H7 (cell line): ENCODE data around the gene PROX2. TPM values are rescaled to one million over a fixed set of nuclear protein-coding genes. Genes with fewer than 3 reads are reported as not detected.

Experiments
- DNase-seq: peaks from one replicate; pipeline ENCODE4 v3.0.0; 2012
- H3K27me3 ChIP-seq: 2 replicates; pipeline ENCODE4 v1.6.0; 2011; ENCODE audit warnings: mild to moderate bottlenecking, low read length; ENCODE audit not compliant: control insufficient read depth, insufficient read depth
- H3K36me3 ChIP-seq: replicated peaks from 2 replicates; pipeline ENCODE4 v1.5.1; 2011; ENCODE audit warnings: low read length; ENCODE audit not compliant: control insufficient read depth, insufficient read depth
- H3K4me3 ChIP-seq: 2 replicates; pipeline ENCODE4 v1.5.1; 2011; ENCODE audit warnings: low read depth, mild to moderate bottlenecking, control low read depth, low read length, moderate library complexity; ENCODE audit not compliant: insufficient read depth
- total RNA-seq: library from RNA; depleted of rRNA; stranded (reverse); fragments of >200 nt; shearing (Covaris generic); gene quantifications from 2 replicates; pipeline ENCODE4 v1.2.3, GENCODE V29; 2014

The PROX2 gene
- total RNA-seq, 1 experiment from 2014 or later: not detected

- Histone ChIP-seq H3K27me3 (no peaks in the 10 kb centered on the region), H3K36me3 (no peaks in the 10 kb centered on the region), H3K4me3 (no peak overlapping the region)
- DNase-seq: no peak
Measured at GRCh38 chr14:74875204-74875603, 741 bp downstream of the PROX2 start.

GRCh38 chr14:74871819-74872218 is 4.1 kb downstream of the PROX2 start:
- no peak for DNase-seq
- Histone ChIP-seq H3K27me3 (no peaks in the 10 kb centered on the region), H3K4me3 (no peak overlapping the region)

GRCh38 chr14:74868739-74869138 is 7.2 kb downstream of the PROX2 start:
- no peaks in the 10 kb centered on the region for H3K36me3 ChIP-seq
- no peak overlapping the region for H3K4me3 ChIP-seq
- DNase-seq: no peak
- no peaks in the 10 kb centered on the region for H3K27me3 ChIP-seq

More at GRCh38 chr14:74871819-74872218, 4.1 kb downstream of the PROX2 start:
- no peaks in the 10 kb centered on the region for H3K36me3 ChIP-seq

GRCh38 chr14:74867673-74868072 is 8.3 kb downstream of the PROX2 start:
- no peaks in the 10 kb centered on the region for H3K27me3 ChIP-seq
- H3K4me3 ChIP-seq: no peak overlapping the region
- no peak for DNase-seq
- no peaks in the 10 kb centered on the region for H3K36me3 ChIP-seq

- no peak for DNase-seq
- Histone ChIP-seq H3K36me3 (no peaks in the 10 kb centered on the region), H3K27me3 (no peaks in the 10 kb centered on the region), H3K4me3 (no peak overlapping the region)
Measured at GRCh38 chr14:74866708-74867389, 9.1 kb downstream of the PROX2 start.

- Histone ChIP-seq H3K36me3 (no peaks in the 10 kb centered on the region), H3K4me3 (no peak overlapping the region), H3K27me3 (no peaks in the 10 kb centered on the region)
- DNase-seq: no peak
Measured at GRCh38 chr14:74865156-74865555, 10.8 kb downstream of the PROX2 start.

- Histone ChIP-seq H3K27me3 (no peaks in the 10 kb centered on the region), H3K4me3 (no peak overlapping the region), H3K36me3 (no peaks in the 10 kb centered on the region)
- DNase-seq: no peak
Measured at GRCh38 chr14:74864198-74864597, 11.7 kb downstream of the PROX2 start.

GRCh38 chr14:74863274-74863673 is 12.7 kb downstream of the PROX2 start:
- no peak for DNase-seq
- Histone ChIP-seq H3K4me3 (no peak overlapping the region), H3K27me3 (no peaks in the 10 kb centered on the region), H3K36me3 (no peaks in the 10 kb centered on the region)

- Histone ChIP-seq H3K4me3 (no peak overlapping the region), H3K36me3 (no peaks in the 10 kb centered on the region), H3K27me3 (no peaks in the 10 kb centered on the region)
- DNase-seq: no peak
Measured at GRCh38 chr14:74861734-74862090, 14.2 kb downstream of the PROX2 start.

GRCh38 chr14:74860899-74861733 is 14.8 kb downstream of the PROX2 start:
- DNase-seq: peak; percentile 88
- H3K27me3 ChIP-seq: no peaks in the 10 kb centered on the region
- no peaks in the 10 kb centered on the region for H3K36me3 ChIP-seq
- H3K4me3 ChIP-seq: no peak overlapping the region

GRCh38 chr14:74859757-74860552 is 16.0 kb downstream of the PROX2 start:
- H3K27me3 ChIP-seq: no peaks in the 10 kb centered on the region
- H3K36me3 ChIP-seq: no peaks in the 10 kb centered on the region
- no peak overlapping the region for H3K4me3 ChIP-seq
- DNase-seq: no peak

GRCh38 chr14:74858022-74858421 is 17.9 kb downstream of the PROX2 start:
- Histone ChIP-seq H3K4me3 (no peak overlapping the region), H3K36me3 (no peaks in the 10 kb centered on the region), H3K27me3 (no peaks in the 10 kb centered on the region)
- no peak for DNase-seq

GRCh38 chr14:74856366-74856765 is 19.6 kb downstream of the PROX2 start:
- H3K36me3 ChIP-seq: no peaks in the 10 kb centered on the region
- no peak for DNase-seq
- H3K4me3 ChIP-seq: no peak overlapping the region
- no peaks in the 10 kb centered on the region for H3K27me3 ChIP-seq

- H3K4me3 ChIP-seq: no peak overlapping the region
- no peaks in the 10 kb centered on the region for H3K36me3 ChIP-seq
- DNase-seq: no peak
- H3K27me3 ChIP-seq: no peaks in the 10 kb centered on the region
Measured at GRCh38 chr14:74855945-74856344, 20.0 kb downstream of the PROX2 start.

- H3K27me3 ChIP-seq: no peaks in the 10 kb centered on the region
- no peak overlapping the region for H3K4me3 ChIP-seq
- DNase-seq: no peak
- H3K36me3 ChIP-seq: no peaks in the 10 kb centered on the region
Measured at GRCh38 chr14:74855021-74855420, 20.9 kb downstream of the PROX2 start.
